ENCODE results near the gene CERS1. TPM values are rescaled to one million over a fixed set of nuclear protein-coding genes. Genes with fewer than 3 reads are reported as not detected.
A peak's percentile ranks its signal among the peaks of the same experiment; 100 is the strongest.

The CERS1 gene
- total RNA-seq, 1 donor from 2014 or later = 15.7 TPM

- Mint-ChIP-seq H3K27ac (ENCODE audit: unreplicated experiment) (no peak overlapping the region), H3K36me3 (ENCODE audit: low read depth, unreplicated experiment) (peaks cover 5% of the 10 kb centered on the region), H3K9me3 (ENCODE audit: unreplicated experiment) (no peaks in the 10 kb centered on the region), H3K27me3 (ENCODE audit: unreplicated experiment) (peaks cover 11% of the 10 kb centered on the region), H3K4me1 (ENCODE audit: unreplicated experiment) (no peaks in the 10 kb centered on the region), H3K4me3 (ENCODE audit: unreplicated experiment) (peak overlapping the region; percentile 89)
- TF ChIP-seq, protein P1, sequence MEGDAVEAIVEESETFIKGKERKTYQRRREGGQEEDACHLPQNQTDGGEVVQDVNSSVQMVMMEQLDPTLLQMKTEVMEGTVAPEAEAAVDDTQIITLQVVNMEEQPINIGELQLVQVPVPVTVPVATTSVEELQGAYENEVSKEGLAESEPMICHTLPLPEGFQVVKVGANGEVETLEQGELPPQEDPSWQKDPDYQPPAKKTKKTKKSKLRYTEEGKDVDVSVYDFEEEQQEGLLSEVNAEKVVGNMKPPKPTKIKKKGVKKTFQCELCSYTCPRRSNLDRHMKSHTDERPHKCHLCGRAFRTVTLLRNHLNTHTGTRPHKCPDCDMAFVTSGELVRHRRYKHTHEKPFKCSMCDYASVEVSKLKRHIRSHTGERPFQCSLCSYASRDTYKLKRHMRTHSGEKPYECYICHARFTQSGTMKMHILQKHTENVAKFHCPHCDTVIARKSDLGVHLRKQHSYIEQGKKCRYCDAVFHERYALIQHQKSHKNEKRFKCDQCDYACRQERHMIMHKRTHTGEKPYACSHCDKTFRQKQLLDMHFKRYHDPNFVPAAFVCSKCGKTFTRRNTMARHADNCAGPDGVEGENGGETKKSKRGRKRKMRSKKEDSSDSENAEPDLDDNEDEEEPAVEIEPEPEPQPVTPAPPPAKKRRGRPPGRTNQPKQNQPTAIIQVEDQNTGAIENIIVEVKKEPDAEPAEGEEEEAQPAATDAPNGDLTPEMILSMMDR (IDR thresholded peaks at IDR 0.05; ENCODE audit: unreplicated experiment) = peak; percentile 48
- peak; percentile 77 for DNase-seq (ENCODE audit: low spot score)
These were observed 727 bp downstream of the CERS1 start for GRCh38 chr19:18895038-18895823.

DNA sequence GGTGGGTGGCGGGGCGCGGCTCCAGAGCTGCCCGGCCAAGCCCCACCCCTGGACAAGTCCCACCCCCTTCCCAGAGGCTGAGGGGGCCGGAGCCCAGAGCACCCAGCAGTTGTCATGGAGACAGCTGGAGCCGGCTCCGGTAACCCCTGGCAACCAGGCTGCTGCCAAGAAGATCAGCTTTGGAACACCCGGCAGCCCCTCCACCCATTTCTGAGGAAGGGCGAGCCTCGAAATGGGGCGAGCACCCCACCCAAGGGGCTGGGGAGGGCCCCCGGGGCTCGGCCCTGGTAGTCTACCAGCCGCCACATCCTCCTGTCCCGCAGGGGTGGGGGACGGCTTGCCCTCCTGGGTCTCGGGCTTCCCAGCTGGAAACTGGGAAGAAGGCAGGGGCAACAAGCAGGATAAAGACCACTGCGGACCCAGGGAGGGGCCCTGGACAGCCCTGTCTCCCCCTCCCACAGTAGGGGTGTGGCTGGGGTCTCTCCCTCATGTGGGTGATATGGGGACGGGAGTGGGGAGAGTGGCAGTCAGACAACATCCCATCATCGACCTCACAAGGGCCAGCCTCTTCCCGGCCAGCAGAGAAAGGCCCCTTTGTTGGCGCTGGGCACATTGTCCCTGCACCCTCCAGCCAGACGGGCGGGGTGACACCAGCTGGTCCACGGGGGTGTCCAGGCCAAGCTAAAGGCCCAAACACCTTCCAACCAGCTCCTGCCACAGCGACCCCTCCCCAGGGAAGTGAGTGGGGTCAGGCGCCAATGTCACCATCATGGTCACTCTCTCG, 1.5 kb downstream of the CERS1 start:
- H3K4me3 Mint-ChIP-seq (ENCODE audit: unreplicated experiment) = no peak overlapping the region
- peaks cover 5% of the 10 kb centered on the region for H3K36me3 Mint-ChIP-seq (ENCODE audit: low read depth, unreplicated experiment)
- DNase-seq (ENCODE audit: low spot score) = no peak
- no peak overlapping the region for H3K27ac Mint-ChIP-seq (ENCODE audit: unreplicated experiment)
- no peaks in the 10 kb centered on the region for H3K9me3 Mint-ChIP-seq (ENCODE audit: unreplicated experiment)
- H3K4me1 Mint-ChIP-seq (ENCODE audit: unreplicated experiment) = no peaks in the 10 kb centered on the region
- peaks cover 11% of the 10 kb centered on the region for H3K27me3 Mint-ChIP-seq (ENCODE audit: unreplicated experiment)
- TF ChIP-seq, protein P1 (IDR thresholded peaks at IDR 0.05; ENCODE audit: unreplicated experiment) = no peak

GRCh38 chr19:18893587-18894253, 2.2 kb downstream of the CERS1 start:
- Mint-ChIP-seq H3K9me3 (ENCODE audit: unreplicated experiment) (no peaks in the 10 kb centered on the region), H3K27me3 (ENCODE audit: unreplicated experiment) (peaks cover 11% of the 10 kb centered on the region), H3K36me3 (ENCODE audit: low read depth, unreplicated experiment) (peaks cover 5% of the 10 kb centered on the region), H3K4me3 (ENCODE audit: unreplicated experiment) (no peak overlapping the region), H3K4me1 (ENCODE audit: unreplicated experiment) (no peaks in the 10 kb centered on the region), H3K27ac (ENCODE audit: unreplicated experiment) (no peak overlapping the region)
- TF ChIP-seq, protein P1 (IDR thresholded peaks at IDR 0.05; ENCODE audit: unreplicated experiment) = no peak
- no peak for DNase-seq (ENCODE audit: low spot score)

GRCh38 chr19:18889949-18890745, 5.8 kb downstream of the CERS1 start:
- H3K27me3 Mint-ChIP-seq (ENCODE audit: unreplicated experiment) = peaks cover 4% of the 10 kb centered on the region
- TF ChIP-seq, protein P1 (IDR thresholded peaks at IDR 0.05; ENCODE audit: unreplicated experiment) = no peak
- no peak overlapping the region for H3K27ac Mint-ChIP-seq (ENCODE audit: unreplicated experiment)
- no peaks in the 10 kb centered on the region for H3K9me3 Mint-ChIP-seq (ENCODE audit: unreplicated experiment)
- peaks cover 10% of the 10 kb centered on the region for H3K36me3 Mint-ChIP-seq (ENCODE audit: low read depth, unreplicated experiment)
- DNase-seq (ENCODE audit: low spot score) = no peak
- no peak overlapping the region for H3K4me3 Mint-ChIP-seq (ENCODE audit: unreplicated experiment)
- no peaks in the 10 kb centered on the region for H3K4me1 Mint-ChIP-seq (ENCODE audit: unreplicated experiment)

Data from endothelial cell (in vitro differentiated cells).